ENCODE data around the gene LRP1B. TPM values are rescaled to one million over a fixed set of nuclear protein-coding genes. Genes with fewer than 3 reads are reported as not detected.

The LRP1B gene
- total and polyA plus RNA-seq, 2 donors (not counting 1 experiment from before 2014, with no cell fraction given), result not detected

DNA sequence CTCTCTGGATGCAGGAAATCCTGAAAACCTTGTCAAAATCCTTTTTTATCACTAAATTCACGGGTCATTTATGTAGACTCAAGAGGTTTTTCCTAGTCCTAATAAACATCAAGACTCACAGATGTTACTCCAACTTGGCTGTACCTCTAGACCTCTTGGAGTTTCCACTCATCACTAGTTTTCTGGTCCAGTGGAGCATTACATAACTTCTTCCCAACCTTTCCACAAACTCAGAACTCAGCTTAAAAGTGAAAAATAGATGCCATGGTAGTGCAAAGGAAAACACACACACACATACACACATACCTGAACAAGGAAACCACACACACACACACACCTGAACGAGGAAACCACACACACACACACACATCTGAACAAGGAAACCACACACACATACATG lies 807.2 kb downstream of the LRP1B start:
- H3K79me2 ChIP-seq (ENCODE audit: control insufficient read depth, insufficient read depth, low read length), result no peaks in the 10 kb centered on the region
- ChIA-PET POLR2A (no interaction called here), CTCF (no interaction called here)
- intact Hi-C loops (cut with micrococcal nuclease), result no loop called here
- no peak overlapping the region for H3K4me3 Mint-ChIP-seq
- H2AFZ ChIP-seq (ENCODE audit: insufficient read depth, low read depth, low read length, poor library complexity, severe bottlenecking), result no peak overlapping the region
- H3K27ac Mint-ChIP-seq, result no peak overlapping the region
- no peaks in the 10 kb centered on the region for H3K9me3 ChIP-seq (ENCODE audit: control extremely low read depth in 1 of 3, control insufficient read depth in 2 of 3, insufficient read depth in 1 of 3, low read length in 2 of 3)
- no peak for ATAC-seq (ENCODE audit: low read depth)
- H3K27me3 ChIP-seq (replicated peaks in 1 of 4; ENCODE audit: control extremely low read depth in 1 of 4, control insufficient read depth in 3 of 4, insufficient read depth in 4 of 4, low read length in 3 of 4), result no peaks in the 10 kb centered on the region
- 56% methylated on average over 2 of the region's 2 CpGs for WGBS (ENCODE audit: insufficient coverage)
- no peak overlapping the region for H3K27ac ChIP-seq (ENCODE audit: low read length in 2 of 2)
- no peak for TF ChIP-seq EZH2 (IDR thresholded peaks at IDR 0.05; ENCODE audit: borderline replicate concordance, insufficient read depth, low read depth, low read length, poor library complexity, severe bottlenecking)
- TF ChIP-seq, protein P1, sequence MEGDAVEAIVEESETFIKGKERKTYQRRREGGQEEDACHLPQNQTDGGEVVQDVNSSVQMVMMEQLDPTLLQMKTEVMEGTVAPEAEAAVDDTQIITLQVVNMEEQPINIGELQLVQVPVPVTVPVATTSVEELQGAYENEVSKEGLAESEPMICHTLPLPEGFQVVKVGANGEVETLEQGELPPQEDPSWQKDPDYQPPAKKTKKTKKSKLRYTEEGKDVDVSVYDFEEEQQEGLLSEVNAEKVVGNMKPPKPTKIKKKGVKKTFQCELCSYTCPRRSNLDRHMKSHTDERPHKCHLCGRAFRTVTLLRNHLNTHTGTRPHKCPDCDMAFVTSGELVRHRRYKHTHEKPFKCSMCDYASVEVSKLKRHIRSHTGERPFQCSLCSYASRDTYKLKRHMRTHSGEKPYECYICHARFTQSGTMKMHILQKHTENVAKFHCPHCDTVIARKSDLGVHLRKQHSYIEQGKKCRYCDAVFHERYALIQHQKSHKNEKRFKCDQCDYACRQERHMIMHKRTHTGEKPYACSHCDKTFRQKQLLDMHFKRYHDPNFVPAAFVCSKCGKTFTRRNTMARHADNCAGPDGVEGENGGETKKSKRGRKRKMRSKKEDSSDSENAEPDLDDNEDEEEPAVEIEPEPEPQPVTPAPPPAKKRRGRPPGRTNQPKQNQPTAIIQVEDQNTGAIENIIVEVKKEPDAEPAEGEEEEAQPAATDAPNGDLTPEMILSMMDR (IDR thresholded peaks at IDR 0.05), result no peak
- no peak overlapping the region for H3K9ac ChIP-seq (ENCODE audit: low read length)
- DNase-seq, result no peak
- no peak overlapping the region for H3K4me3 ChIP-seq (ENCODE audit: control extremely low read depth in 1 of 5, extremely low read depth in 1 of 5, insufficient read depth in 1 of 5, low read depth in 2 of 5, low read length in 4 of 5)
- no peaks in the 10 kb centered on the region for H3K27me3 Mint-ChIP-seq
- no peaks in the 10 kb centered on the region for H4K20me1 ChIP-seq (ENCODE audit: control insufficient read depth, insufficient read depth, low read length, poor library complexity, severe bottlenecking)
- H3K36me3 ChIP-seq (replicated peaks in 1 of 2; ENCODE audit: control extremely low read depth in 1 of 2, control insufficient read depth in 1 of 2, extremely low read depth in 1 of 2, insufficient read depth in 2 of 2, low read length in 1 of 2), result no peaks in the 10 kb centered on the region
- no peaks in the 10 kb centered on the region for H3K9me3 Mint-ChIP-seq (ENCODE audit: insufficient read depth)
- H3K4me1 Mint-ChIP-seq, result no peaks in the 10 kb centered on the region
- H3K4me2 ChIP-seq (replicated peaks; ENCODE audit: low read depth, low read length, poor library complexity, severe bottlenecking), result no peak overlapping the region
- no peaks in the 10 kb centered on the region for H3K4me1 ChIP-seq (ENCODE audit: control insufficient read depth in 2 of 2, insufficient read depth in 2 of 2, low read length in 2 of 2)

DNA sequence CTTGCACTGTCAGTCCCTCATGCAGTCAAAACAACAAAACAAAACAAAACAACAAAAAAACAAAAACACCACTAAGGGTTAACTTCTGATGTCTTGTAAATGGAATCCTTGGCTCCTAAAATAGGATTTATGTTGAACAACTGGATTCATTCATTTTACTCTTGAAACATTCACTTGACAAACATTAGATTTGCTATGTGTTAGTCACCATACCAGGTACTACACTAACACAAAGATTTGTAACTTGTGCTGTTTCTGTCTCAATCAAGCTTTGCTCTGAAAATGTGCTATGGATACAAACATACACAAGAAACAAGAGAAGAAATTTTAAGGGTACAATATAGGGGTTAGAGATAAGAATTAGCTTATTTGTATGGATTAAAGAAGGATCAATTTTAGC lies 812.8 kb downstream of the LRP1B start:
- ATAC-seq (ENCODE audit: low read depth), result no peak
- Mint-ChIP-seq H3K27ac (no peak overlapping the region), H3K27me3 (no peaks in the 10 kb centered on the region), H3K9me3 (ENCODE audit: insufficient read depth) (no peaks in the 10 kb centered on the region), H3K4me3 (no peak overlapping the region), H3K4me1 (no peaks in the 10 kb centered on the region)
- DNase-seq, result no peak
- Histone ChIP-seq H3K4me3 (ENCODE audit: control extremely low read depth in 1 of 5, extremely low read depth in 1 of 5, insufficient read depth in 1 of 5, low read depth in 2 of 5, low read length in 4 of 5) (no peak overlapping the region), H3K27ac (ENCODE audit: low read length in 2 of 2) (no peak overlapping the region), H3K36me3 (replicated peaks in 1 of 2; ENCODE audit: control extremely low read depth in 1 of 2, control insufficient read depth in 1 of 2, extremely low read depth in 1 of 2, insufficient read depth in 2 of 2, low read length in 1 of 2) (no peaks in the 10 kb centered on the region), H3K4me2 (replicated peaks; ENCODE audit: low read depth, low read length, poor library complexity, severe bottlenecking) (no peak overlapping the region), H3K9ac (ENCODE audit: low read length) (no peak overlapping the region), H3K9me3 (ENCODE audit: control extremely low read depth in 1 of 3, control insufficient read depth in 2 of 3, insufficient read depth in 1 of 3, low read length in 2 of 3) (no peaks in the 10 kb centered on the region), H4K20me1 (ENCODE audit: control insufficient read depth, insufficient read depth, low read length, poor library complexity, severe bottlenecking) (no peaks in the 10 kb centered on the region), H3K27me3 (replicated peaks in 1 of 4; ENCODE audit: control extremely low read depth in 1 of 4, control insufficient read depth in 3 of 4, insufficient read depth in 4 of 4, low read length in 3 of 4) (no peaks in the 10 kb centered on the region), H2AFZ (ENCODE audit: insufficient read depth, low read depth, low read length, poor library complexity, severe bottlenecking) (no peak overlapping the region), H3K4me1 (ENCODE audit: control insufficient read depth in 2 of 2, insufficient read depth in 2 of 2, low read length in 2 of 2) (no peaks in the 10 kb centered on the region), H3K79me2 (ENCODE audit: control insufficient read depth, insufficient read depth, low read length) (no peaks in the 10 kb centered on the region)
- POLR2A ChIA-PET, result no interaction called here
- CTCF ChIA-PET, result no interaction called here
- intact Hi-C loops (cut with micrococcal nuclease), result no loop called here
- TF ChIP-seq EZH2 (IDR thresholded peaks at IDR 0.05; ENCODE audit: borderline replicate concordance, insufficient read depth, low read depth, low read length, poor library complexity, severe bottlenecking), result no peak
- TF ChIP-seq, protein P1 (IDR thresholded peaks at IDR 0.05), result no peak
